ENCODE data around the gene WNT4.

The WNT4 gene

GRCh38 chr1:22129501-22130117, 13.3 kb downstream of the WNT4 start:
- no peak for DNase-seq (ENCODE audit: low read depth)

- DNase-seq (ENCODE audit: low read depth) = no peak
These were observed 14.5 kb downstream of the WNT4 start for GRCh38 chr1:22128392-22128791.

GRCh38 chr1:22127731-22128130, 15.2 kb downstream of the WNT4 start:
- DNase-seq (ENCODE audit: low read depth) = no peak

GRCh38 chr1:22127248-22127647, 15.6 kb downstream of the WNT4 start:
- DNase-seq (ENCODE audit: low read depth) = no peak

GRCh38 chr1:22126531-22126930, 16.4 kb downstream of the WNT4 start:
- no peak for DNase-seq (ENCODE audit: low read depth)

GRCh38 chr1:22124592-22125229, 18.2 kb downstream of the WNT4 start:
- DNase-seq (ENCODE audit: low read depth) = no peak

- DNase-seq (ENCODE audit: low read depth) = no peak
These were observed 18.9 kb downstream of the WNT4 start for GRCh38 chr1:22123901-22124404.

- DNase-seq (ENCODE audit: low read depth) = no peak
These were observed 19.9 kb downstream of the WNT4 start for GRCh38 chr1:22123071-22123390.

- no peak for DNase-seq (ENCODE audit: low read depth)
These were observed 20.4 kb downstream of the WNT4 start for GRCh38 chr1:22122273-22123070.

- DNase-seq (ENCODE audit: low read depth) = no peak
These were observed 21.4 kb downstream of the WNT4 start for GRCh38 chr1:22121421-22121911.

- no peak for DNase-seq (ENCODE audit: low read depth)
These were observed 22.5 kb downstream of the WNT4 start for GRCh38 chr1:22120469-22120790.

GRCh38 chr1:22119626-22120468, 23.1 kb downstream of the WNT4 start:
- no peak for DNase-seq (ENCODE audit: low read depth)

GRCh38 chr1:22118291-22118992, 24.5 kb downstream of the WNT4 start:
- no peak for DNase-seq (ENCODE audit: low read depth)

GRCh38 chr1:22117851-22118250, 25.0 kb downstream of the WNT4 start:
- no peak for DNase-seq (ENCODE audit: low read depth)

GRCh38 chr1:22117238-22117637, 25.7 kb downstream of the WNT4 start:
- no peak for DNase-seq (ENCODE audit: low read depth)

- DNase-seq (ENCODE audit: low read depth) = no peak
These were observed 27.6 kb downstream of the WNT4 start for GRCh38 chr1:22115286-22115685.

- DNase-seq (ENCODE audit: low read depth) = no peak
These were observed 28.5 kb downstream of the WNT4 start for GRCh38 chr1:22114083-22115012.

- DNase-seq (ENCODE audit: low read depth) = no peak
These were observed 30.3 kb downstream of the WNT4 start for GRCh38 chr1:22112554-22112953.

GRCh38 chr1:22111620-22112019, 31.3 kb downstream of the WNT4 start:
- DNase-seq (ENCODE audit: low read depth) = no peak

GRCh38 chr1:22111115-22111514, 31.8 kb downstream of the WNT4 start:
- no peak for DNase-seq (ENCODE audit: low read depth)

GRCh38 chr1:22110016-22110415, 32.9 kb downstream of the WNT4 start:
- DNase-seq (ENCODE audit: low read depth) = no peak
